Kidney epithelial cell (primary cell): ENCODE data around the gene PRSS3. TPM values are rescaled to one million over a fixed set of nuclear protein-coding genes. Genes with fewer than 3 reads are reported as not detected.
"Not testable (repeated sequence)": the region's sequence is repeated elsewhere in the genome, so short reads cannot be mapped to it uniquely, and the experiment has no call there.

Experiments used
- DNase-seq: peaks from one replicate; pipeline ENCODE4 v3.0.0-alpha.2; 2010; ENCODE audit warnings: low read depth
- H3K27me3 ChIP-seq: 2 replicates; pipeline ENCODE4 v1.6.0; 2011; ENCODE audit warnings: low read length; ENCODE audit not compliant: control insufficient read depth, insufficient read depth
- H3K36me3 ChIP-seq: 2 replicates; pipeline ENCODE4 v1.5.1; 2011; ENCODE audit warnings: low read length; ENCODE audit not compliant: control insufficient read depth, insufficient read depth
- H3K4me3 ChIP-seq: 2 replicates; pipeline ENCODE4 v1.5.1; 2011; ENCODE audit warnings: low read depth, mild to moderate bottlenecking, control low read depth, low read length
- CTCF ChIP-seq: IDR thresholded peaks from 2 replicates; pipeline ENCODE4 v1.5.1; 2011; ENCODE audit warnings: mild to moderate bottlenecking, moderate library complexity, low read length, control low read depth, inconsistent platforms; ENCODE audit not compliant: insufficient read depth, poor library complexity, severe bottlenecking
- total RNA-seq: library from RNA; depleted of rRNA; stranded (reverse); fragments of >200 nt; gene quantifications from 2 replicates; pipeline ENCODE4 v1.2.3, GENCODE V29; 2015

The PRSS3 gene
- total RNA-seq, 1 donor from 2014 or later: 5.1 TPM

GRCh38 chr9:33818167-33818846 is 22.9 kb downstream of the PRSS3 start:
- no peaks in the 10 kb centered on the region for H3K27me3 ChIP-seq
- TF ChIP-seq CTCF: no peak
- H3K4me3 ChIP-seq: peak overlapping the region; percentile 78
- DNase-seq: no peak
- H3K36me3 ChIP-seq: no peaks in the 10 kb centered on the region

- Histone ChIP-seq H3K27me3 (no peaks in the 10 kb centered on the region), H3K36me3 (no peaks in the 10 kb centered on the region), H3K4me3 (peak overlapping the region; percentile 78)
- DNase-seq: no peak
- no peak for TF ChIP-seq CTCF
Observed at GRCh38 chr9:33818847-33819500, 23.6 kb downstream of the PRSS3 start.

- TF ChIP-seq CTCF: no peak
- H3K36me3 ChIP-seq: no peaks in the 10 kb centered on the region
- no peak overlapping the region for H3K4me3 ChIP-seq
- DNase-seq: no peak
- no peaks in the 10 kb centered on the region for H3K27me3 ChIP-seq
Observed at GRCh38 chr9:33820231-33820745, 24.9 kb downstream of the PRSS3 start.

- no peak for DNase-seq
- TF ChIP-seq CTCF: no peak
- Histone ChIP-seq H3K27me3 (no peaks in the 10 kb centered on the region), H3K4me3 (no peak overlapping the region), H3K36me3 (no peaks in the 10 kb centered on the region)
Observed at GRCh38 chr9:33823801-33824200, 28.4 kb downstream of the PRSS3 start.

GRCh38 chr9:33827285-33827684 is 31.9 kb downstream of the PRSS3 start:
- not testable (repeated sequence) for DNase-seq, H3K36me3 ChIP-seq, H3K4me3 ChIP-seq, H3K27me3 ChIP-seq

- not testable (repeated sequence) for H3K27me3 ChIP-seq, DNase-seq, H3K36me3 ChIP-seq, H3K4me3 ChIP-seq
Observed at GRCh38 chr9:33829641-33830230, 34.4 kb downstream of the PRSS3 start.
